Skeletal muscle tissue (tissue), 4 donors: Measurements from ENCODE around the gene TLE2. TPM values are rescaled to one million over a fixed set of nuclear protein-coding genes. Genes with fewer than 3 reads are reported as not detected.
A peak's percentile ranks its signal among the peaks of the same experiment; 100 is the strongest.

Experiments used
- H3K27ac ChIP-seq: one replicate; pipeline ENCODE4 v1.7.0; 2013; ENCODE audit warnings: mild to moderate bottlenecking, low read depth, low read length, inconsistent platforms
- H3K27me3 ChIP-seq, 3 donors: one replicate each; pipeline ENCODE4 v1.7.0; 2013; ENCODE audit warnings: low read length in 3 of 3; ENCODE audit not compliant: control insufficient read depth in 3 of 3, insufficient read depth in 3 of 3
- H3K36me3 ChIP-seq, 3 donors: one replicate each; pipeline ENCODE4 v1.7.0; 2013; ENCODE audit warnings: low read length in 3 of 3; ENCODE audit not compliant: control insufficient read depth in 3 of 3, insufficient read depth in 3 of 3
- H3K4me1 ChIP-seq, 3 donors: one replicate each; pipeline ENCODE4 v1.7.0; 2013; ENCODE audit warnings: low read length in 3 of 3, mild to moderate bottlenecking in 3 of 3; ENCODE audit not compliant: control insufficient read depth in 3 of 3, insufficient read depth in 3 of 3
- H3K4me3 ChIP-seq, 3 donors: one replicate each; pipeline ENCODE4 v1.7.0; 2013; ENCODE audit warnings: low read length in 3 of 3
- H3K9ac ChIP-seq, 3 donors: one replicate each; pipeline ENCODE4 v1.7.0; 2013; ENCODE audit warnings: low read length in 3 of 3, mild to moderate bottlenecking in 3 of 3, moderate library complexity in 2 of 3, low read depth in 1 of 3
- H3K9me3 ChIP-seq, 3 donors: one replicate each; pipeline ENCODE4 v1.7.0; 2013; ENCODE audit warnings: low read length in 3 of 3; ENCODE audit not compliant: control insufficient read depth in 3 of 3
- total RNA-seq: library from RNA; depleted of rRNA; stranded (reverse); fragments of >200 nt; gene quantifications from one replicate; pipeline ENCODE4 v1.2.3, GENCODE V29; 2014
- donor health status: Osteomylitis.

Gene TLE2
- 9.4 TPM for total RNA-seq

GRCh38 chr19:3029065-3029923, at the start of gene TLE2:
Gene TLE2, minus strand, starts transcription at chr19:3029280. Its CDS starts 376 bp downstream, at chr19:3028904.
- Histone ChIP-seq H3K4me1 (peaks cover 4 to 7% (median 7%) of the 10 kb centered on the region in 3 donors), H3K27me3 (no peaks in the 10 kb centered on the region), H3K27ac (no peak within 1 kb of the TSS), H3K4me3 (peak within 1 kb of the TSS; percentile 30 to 68 (median 67)), H3K36me3 (peaks cover 0 to 3% (median 0%) of the 10 kb centered on the region in 3 donors), H3K9me3 (no peaks in the 10 kb centered on the region), H3K9ac (peak within 1 kb of the TSS; percentile 72 to 81 (median 81))

- peak overlapping the region in 1 of 3 donors; percentile 45 for H3K9ac ChIP-seq
- peak overlapping the region in 1 of 3 donors; percentile 54 for H3K4me3 ChIP-seq
- peaks cover 15 to 17% (median 16%) of the 10 kb centered on the region in 3 donors for H3K4me1 ChIP-seq
- no peaks in the 10 kb centered on the region for H3K36me3 ChIP-seq
- H3K9me3 ChIP-seq = no peaks in the 10 kb centered on the region
- H3K27me3 ChIP-seq = no peaks in the 10 kb centered on the region
- no peak overlapping the region for H3K27ac ChIP-seq
Observed at GRCh38 chr19:3075605-3076431, 46.7 kb upstream of the TLE2 start.

GRCh38 chr19:3073931-3074595, 45.0 kb upstream of the TLE2 start:
- peak overlapping the region in 1 of 3 donors; percentile 16 for H3K9ac ChIP-seq
- H3K9me3 ChIP-seq = no peaks in the 10 kb centered on the region
- peak overlapping the region; percentile 65 for H3K27ac ChIP-seq
- H3K4me1 ChIP-seq = peaks cover 15 to 17% (median 16%) of the 10 kb centered on the region in 3 donors
- no peaks in the 10 kb centered on the region for H3K27me3 ChIP-seq
- H3K4me3 ChIP-seq = no peak overlapping the region
- H3K36me3 ChIP-seq = no peaks in the 10 kb centered on the region

GRCh38 chr19:3073159-3073563, 44.1 kb upstream of the TLE2 start:
- no peak overlapping the region for H3K9ac ChIP-seq
- peaks cover 16 to 18% (median 17%) of the 10 kb centered on the region in 3 donors for H3K4me1 ChIP-seq
- no peak overlapping the region for H3K4me3 ChIP-seq
- no peaks in the 10 kb centered on the region for H3K36me3 ChIP-seq
- no peaks in the 10 kb centered on the region for H3K9me3 ChIP-seq
- no peaks in the 10 kb centered on the region for H3K27me3 ChIP-seq
- peak overlapping the region; percentile 65 for H3K27ac ChIP-seq

- Histone ChIP-seq H3K27me3 (no peaks in the 10 kb centered on the region), H3K4me3 (no peak overlapping the region), H3K27ac (no peak overlapping the region), H3K36me3 (no peaks in the 10 kb centered on the region), H3K9ac (peak overlapping the region in 1 of 3 donors; percentile 16), H3K9me3 (no peaks in the 10 kb centered on the region), H3K4me1 (peaks cover 16 to 19% (median 17%) of the 10 kb centered on the region in 3 donors)
Observed at GRCh38 chr19:3071768-3072167, 42.7 kb upstream of the TLE2 start.

- H3K4me1 ChIP-seq = peaks cover 6 to 13% (median 9%) of the 10 kb centered on the region in 3 donors
- H3K9ac ChIP-seq = no peak overlapping the region
- no peaks in the 10 kb centered on the region for H3K9me3 ChIP-seq
- no peaks in the 10 kb centered on the region for H3K36me3 ChIP-seq
- no peak overlapping the region for H3K4me3 ChIP-seq
- no peaks in the 10 kb centered on the region for H3K27me3 ChIP-seq
- H3K27ac ChIP-seq = peak overlapping the region; percentile 36
Observed at GRCh38 chr19:3068071-3068470, 39.0 kb upstream of the TLE2 start.

GRCh38 chr19:3067563-3067962, 38.5 kb upstream of the TLE2 start:
- H3K27me3 ChIP-seq = no peaks in the 10 kb centered on the region
- H3K4me3 ChIP-seq = no peak overlapping the region
- peak overlapping the region; percentile 36 for H3K27ac ChIP-seq
- H3K4me1 ChIP-seq = peaks cover 4 to 11% (median 8%) of the 10 kb centered on the region in 3 donors
- no peaks in the 10 kb centered on the region for H3K9me3 ChIP-seq
- no peak overlapping the region for H3K9ac ChIP-seq
- no peaks in the 10 kb centered on the region for H3K36me3 ChIP-seq

- peaks cover 4 to 11% (median 6%) of the 10 kb centered on the region in 3 donors for H3K4me1 ChIP-seq
- no peaks in the 10 kb centered on the region for H3K9me3 ChIP-seq
- no peak overlapping the region for H3K9ac ChIP-seq
- no peak overlapping the region for H3K27ac ChIP-seq
- no peaks in the 10 kb centered on the region for H3K36me3 ChIP-seq
- H3K4me3 ChIP-seq = no peak overlapping the region
- H3K27me3 ChIP-seq = no peaks in the 10 kb centered on the region
Observed at GRCh38 chr19:3066482-3067049, 37.5 kb upstream of the TLE2 start.

GRCh38 chr19:3065675-3066357, 36.7 kb upstream of the TLE2 start:
- peaks cover 4 to 15% (median 10%) of the 10 kb centered on the region in 3 donors for H3K4me1 ChIP-seq
- H3K27ac ChIP-seq = no peak overlapping the region
- no peaks in the 10 kb centered on the region for H3K36me3 ChIP-seq
- no peaks in the 10 kb centered on the region for H3K27me3 ChIP-seq
- H3K9me3 ChIP-seq = no peaks in the 10 kb centered on the region
- H3K4me3 ChIP-seq = no peak overlapping the region
- no peak overlapping the region for H3K9ac ChIP-seq
